ENCODE data around the gene GTPBP3.

Gene GTPBP3

DNA sequence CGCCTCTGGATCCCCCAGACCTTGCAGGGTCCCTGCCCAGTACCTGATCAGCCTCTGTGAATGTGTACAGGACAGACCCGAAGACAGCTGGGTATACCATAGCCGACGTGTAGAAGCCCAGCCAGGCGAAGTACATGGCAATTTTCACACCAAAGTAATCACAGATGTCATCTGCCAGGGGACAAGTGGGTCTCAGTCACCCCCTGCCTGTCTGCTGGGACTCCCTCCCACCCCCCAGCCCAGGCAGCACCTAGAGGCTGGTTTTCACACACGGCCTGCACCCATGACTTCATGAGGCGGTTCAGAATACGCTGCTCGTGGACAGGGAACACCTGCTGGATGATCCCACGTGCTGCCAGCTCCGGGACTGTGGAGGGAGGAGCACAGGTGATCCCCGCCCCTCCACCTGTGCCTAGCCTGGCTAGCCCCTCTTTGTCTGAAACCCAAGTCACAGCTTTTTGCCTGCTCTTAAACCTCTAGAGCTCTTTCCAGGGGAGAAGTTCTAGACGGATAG lies 6.3 kb upstream of the GTPBP3 start:
- Histone ChIP-seq H3F3A (ENCODE audit: insufficient read depth) (peaks cover 7% of the 10 kb centered on the region; the same call in 1 of the 2 replicates), H3K79me2 (ENCODE audit: insufficient read depth, low read length) (no peaks in the 10 kb centered on the region), H4K20me1 (ENCODE audit: low read depth, low read length) (no peaks in the 10 kb centered on the region), H3K36me3 (ENCODE audit: low read length) (no peaks in the 10 kb centered on the region), H3K4me3 (ENCODE audit: insufficient read depth, low read length, poor library complexity, severe bottlenecking) (no peak overlapping the region), H3K9ac (ENCODE audit: low read length) (no peak overlapping the region), H3K9me2 (replicated peaks; ENCODE audit: insufficient read depth, low read length) (no peaks in the 10 kb centered on the region), H3K4me2 (ENCODE audit: low read depth, low read length, poor library complexity, severe bottlenecking) (no peak overlapping the region), H3K9me3 (ENCODE audit: insufficient read depth, low read length) (no peaks in the 10 kb centered on the region), H2AFZ (ENCODE audit: low read depth, low read length, severe bottlenecking) (no peak overlapping the region), H3K27ac (ENCODE audit: low read depth, low read length) (no peak overlapping the region), H3K27me3 (ENCODE audit: low read length) (no peaks in the 10 kb centered on the region)
- TF ChIP-seq EZH2phosphoT487 (conservative IDR thresholded peaks at IDR 0.05; ENCODE audit: low read length) = no peak
- TF ChIP-seq CTCF (IDR thresholded peaks at IDR 0.05; ENCODE audit: insufficient read depth, low read length, poor library complexity, severe bottlenecking) = no peak

DNA sequence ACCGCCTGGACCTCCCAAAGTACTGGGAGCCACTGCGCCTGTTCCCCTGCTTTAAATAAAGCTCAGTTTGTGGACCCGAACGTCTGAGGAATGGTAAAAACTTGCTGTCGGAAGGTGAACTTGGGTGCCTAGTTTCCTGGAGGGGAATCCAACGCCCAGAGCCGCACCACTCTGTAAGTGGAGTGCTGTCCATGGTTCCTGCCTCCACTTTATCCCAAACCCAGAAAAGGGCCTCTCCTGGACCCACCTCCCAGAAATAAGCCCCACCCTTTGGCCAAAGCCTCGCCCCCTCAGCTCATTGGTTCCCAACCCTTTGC lies 5.0 kb upstream of the GTPBP3 start:
- no peak overlapping the region for H3K4me3 ChIP-seq (ENCODE audit: insufficient read depth, low read length, poor library complexity, severe bottlenecking)
- H3K27me3 ChIP-seq (ENCODE audit: low read length) = no peaks in the 10 kb centered on the region
- H2AFZ ChIP-seq (ENCODE audit: low read depth, low read length, severe bottlenecking) = no peak overlapping the region
- H3K27ac ChIP-seq (ENCODE audit: low read depth, low read length) = no peak overlapping the region
- H3K9me2 ChIP-seq (replicated peaks; ENCODE audit: insufficient read depth, low read length) = no peaks in the 10 kb centered on the region
- H3F3A ChIP-seq (ENCODE audit: insufficient read depth) = 0 out of 2 replicates have a peak, but pooled peaks cover 3% of the 10 kb centered on the region
- no peak for TF ChIP-seq CTCF (IDR thresholded peaks at IDR 0.05; ENCODE audit: insufficient read depth, low read length, poor library complexity, severe bottlenecking)
- no peak for TF ChIP-seq EZH2phosphoT487 (conservative IDR thresholded peaks at IDR 0.05; ENCODE audit: low read length)
- H3K79me2 ChIP-seq (ENCODE audit: insufficient read depth, low read length) = peaks cover 3% of the 10 kb centered on the region; the same call in 1 of the 2 replicates
- no peaks in the 10 kb centered on the region for H3K9me3 ChIP-seq (ENCODE audit: insufficient read depth, low read length)
- no peaks in the 10 kb centered on the region for H4K20me1 ChIP-seq (ENCODE audit: low read depth, low read length)
- H3K36me3 ChIP-seq (ENCODE audit: low read length) = no peaks in the 10 kb centered on the region
- H3K9ac ChIP-seq (ENCODE audit: low read length) = no peak overlapping the region
- no peak overlapping the region for H3K4me2 ChIP-seq (ENCODE audit: low read depth, low read length, poor library complexity, severe bottlenecking)

- H3K4me2 ChIP-seq (ENCODE audit: low read depth, low read length, poor library complexity, severe bottlenecking) = no peak overlapping the region
These were observed 4.4 kb upstream of the GTPBP3 start for GRCh38 chr19:17332677-17333581.

More at GRCh38 chr19:17332677-17333581, 4.4 kb upstream of the GTPBP3 start:
- 0 out of 2 replicates have a peak, but pooled peaks cover 3% of the 10 kb centered on the region for H3F3A ChIP-seq (ENCODE audit: insufficient read depth)
- H3K9me2 ChIP-seq (replicated peaks; ENCODE audit: insufficient read depth, low read length) = no peaks in the 10 kb centered on the region
- H3K27me3 ChIP-seq (ENCODE audit: low read length) = no peaks in the 10 kb centered on the region
- H3K4me3 ChIP-seq (ENCODE audit: insufficient read depth, low read length, poor library complexity, severe bottlenecking) = no peak overlapping the region
- TF ChIP-seq CTCF (IDR thresholded peaks at IDR 0.05; ENCODE audit: insufficient read depth, low read length, poor library complexity, severe bottlenecking) = no peak
- no peak for TF ChIP-seq EZH2phosphoT487 (conservative IDR thresholded peaks at IDR 0.05; ENCODE audit: low read length)
- no peak overlapping the region for H3K9ac ChIP-seq (ENCODE audit: low read length)
- H3K27ac ChIP-seq (ENCODE audit: low read depth, low read length) = no peak overlapping the region
- H3K36me3 ChIP-seq (ENCODE audit: low read length) = no peaks in the 10 kb centered on the region
- no peak overlapping the region for H2AFZ ChIP-seq (ENCODE audit: low read depth, low read length, severe bottlenecking)
- peaks cover 5% of the 10 kb centered on the region; the same call in 1 of the 2 replicates for H3K79me2 ChIP-seq (ENCODE audit: insufficient read depth, low read length)
- no peaks in the 10 kb centered on the region for H4K20me1 ChIP-seq (ENCODE audit: low read depth, low read length)
- no peaks in the 10 kb centered on the region for H3K9me3 ChIP-seq (ENCODE audit: insufficient read depth, low read length)

Data from SU-DHL-6 (cell line).